ENCODE data around the gene JAZF1.

The JAZF1 gene

DNA sequence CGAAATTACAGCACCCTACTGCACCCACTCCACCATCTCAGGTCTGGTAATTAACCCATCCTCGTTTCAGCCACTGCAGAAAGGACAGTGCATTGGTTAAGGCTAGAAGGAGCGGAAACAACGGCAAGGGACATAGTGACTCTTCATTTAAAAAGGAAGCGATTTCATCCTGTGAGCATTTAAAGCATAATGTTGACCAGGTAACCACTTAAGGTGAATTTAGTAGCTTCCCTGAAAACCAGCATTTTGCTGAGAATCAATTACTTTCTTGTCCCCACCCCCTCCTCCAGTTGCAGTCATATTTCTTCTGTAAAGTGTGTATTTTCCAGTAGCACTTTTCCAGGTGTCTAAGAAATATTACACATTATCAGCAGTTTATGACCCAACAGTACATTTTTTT is 821 bp upstream of the JAZF1 start:
- Histone ChIP-seq H4K20me1 (ENCODE audit: control insufficient read depth, insufficient read depth, low read depth, low read length) (peaks cover 8% of the 10 kb centered on the region; the same call in 1 of the 2 replicates), H3K27me3 (ENCODE audit: control insufficient read depth, low read length) (no peaks in the 10 kb centered on the region), H3K27ac (ENCODE audit: low read depth, low read length) (peak overlapping the region; percentile 66), H3K4me3 (ENCODE audit: low read length) (peak overlapping the region; percentile 80), H3F3A (ENCODE audit: control insufficient read depth, insufficient read depth) (peaks cover 25% of the 10 kb centered on the region), H3K79me2 (ENCODE audit: control insufficient read depth, low read length) (peaks cover 33% of the 10 kb centered on the region), H3K4me2 (ENCODE audit: low read length) (peak overlapping the region; percentile 89), H3K9me2 (replicated peaks; ENCODE audit: control insufficient read depth, low read length) (no peaks in the 10 kb centered on the region), H3K9me3 (ENCODE audit: control insufficient read depth, insufficient read depth, low read length) (no peaks in the 10 kb centered on the region), H3K4me1 (ENCODE audit: control insufficient read depth, low read length) (peaks cover 67% of the 10 kb centered on the region), H3K36me3 (ENCODE audit: control insufficient read depth, low read length) (peaks cover 14% of the 10 kb centered on the region)
- TF ChIP-seq EZH2phosphoT487 (IDR thresholded peaks at IDR 0.05; ENCODE audit: borderline replicate concordance, low read length), result no peak
- TF ChIP-seq, protein P1, sequence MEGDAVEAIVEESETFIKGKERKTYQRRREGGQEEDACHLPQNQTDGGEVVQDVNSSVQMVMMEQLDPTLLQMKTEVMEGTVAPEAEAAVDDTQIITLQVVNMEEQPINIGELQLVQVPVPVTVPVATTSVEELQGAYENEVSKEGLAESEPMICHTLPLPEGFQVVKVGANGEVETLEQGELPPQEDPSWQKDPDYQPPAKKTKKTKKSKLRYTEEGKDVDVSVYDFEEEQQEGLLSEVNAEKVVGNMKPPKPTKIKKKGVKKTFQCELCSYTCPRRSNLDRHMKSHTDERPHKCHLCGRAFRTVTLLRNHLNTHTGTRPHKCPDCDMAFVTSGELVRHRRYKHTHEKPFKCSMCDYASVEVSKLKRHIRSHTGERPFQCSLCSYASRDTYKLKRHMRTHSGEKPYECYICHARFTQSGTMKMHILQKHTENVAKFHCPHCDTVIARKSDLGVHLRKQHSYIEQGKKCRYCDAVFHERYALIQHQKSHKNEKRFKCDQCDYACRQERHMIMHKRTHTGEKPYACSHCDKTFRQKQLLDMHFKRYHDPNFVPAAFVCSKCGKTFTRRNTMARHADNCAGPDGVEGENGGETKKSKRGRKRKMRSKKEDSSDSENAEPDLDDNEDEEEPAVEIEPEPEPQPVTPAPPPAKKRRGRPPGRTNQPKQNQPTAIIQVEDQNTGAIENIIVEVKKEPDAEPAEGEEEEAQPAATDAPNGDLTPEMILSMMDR (IDR thresholded peaks at IDR 0.05; ENCODE audit: low read depth, low read length, poor library complexity, severe bottlenecking), result no peak

DNA sequence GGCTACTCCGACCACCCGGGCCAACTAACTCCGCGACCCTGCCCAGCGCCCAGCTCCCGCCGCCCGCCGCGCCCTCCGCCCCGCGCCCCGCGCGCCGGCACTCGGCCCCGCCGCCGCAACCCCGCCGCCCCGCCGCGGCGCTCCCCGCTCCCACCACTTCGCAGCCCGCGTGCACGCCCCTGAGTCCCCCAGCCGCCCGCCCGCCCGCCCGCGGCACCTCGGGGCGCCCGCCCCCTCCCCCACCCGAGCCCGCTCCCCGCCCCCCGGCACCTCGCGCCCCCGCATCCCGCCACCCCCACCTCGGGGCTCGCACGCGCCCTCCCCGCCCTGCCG is 598 bp downstream of the JAZF1 start:
- peak overlapping the region; percentile 64 for H3K4me2 ChIP-seq (ENCODE audit: low read length)
- peak overlapping the region; percentile 68 for H3K27ac ChIP-seq (ENCODE audit: low read depth, low read length)
- H3K27me3 ChIP-seq (ENCODE audit: control insufficient read depth, low read length), result no peaks in the 10 kb centered on the region
- TF ChIP-seq, protein P1 (IDR thresholded peaks at IDR 0.05; ENCODE audit: low read depth, low read length, poor library complexity, severe bottlenecking), result no peak
- TF ChIP-seq EZH2phosphoT487 (IDR thresholded peaks at IDR 0.05; ENCODE audit: borderline replicate concordance, low read length), result no peak
- H3F3A ChIP-seq (ENCODE audit: control insufficient read depth, insufficient read depth), result peaks cover 25% of the 10 kb centered on the region
- H3K9me3 ChIP-seq (ENCODE audit: control insufficient read depth, insufficient read depth, low read length), result no peaks in the 10 kb centered on the region
- peaks cover 21% of the 10 kb centered on the region for H3K36me3 ChIP-seq (ENCODE audit: control insufficient read depth, low read length)
- H4K20me1 ChIP-seq (ENCODE audit: control insufficient read depth, insufficient read depth, low read depth, low read length), result peaks cover 12% of the 10 kb centered on the region; the same call in 1 of the 2 replicates
- H3K9me2 ChIP-seq (replicated peaks; ENCODE audit: control insufficient read depth, low read length), result no peaks in the 10 kb centered on the region
- peaks cover 82% of the 10 kb centered on the region for H3K4me1 ChIP-seq (ENCODE audit: control insufficient read depth, low read length)
- H3K79me2 ChIP-seq (ENCODE audit: control insufficient read depth, low read length), result peaks cover 48% of the 10 kb centered on the region
- peak overlapping the region; percentile 80 for H3K4me3 ChIP-seq (ENCODE audit: low read length)

DNA sequence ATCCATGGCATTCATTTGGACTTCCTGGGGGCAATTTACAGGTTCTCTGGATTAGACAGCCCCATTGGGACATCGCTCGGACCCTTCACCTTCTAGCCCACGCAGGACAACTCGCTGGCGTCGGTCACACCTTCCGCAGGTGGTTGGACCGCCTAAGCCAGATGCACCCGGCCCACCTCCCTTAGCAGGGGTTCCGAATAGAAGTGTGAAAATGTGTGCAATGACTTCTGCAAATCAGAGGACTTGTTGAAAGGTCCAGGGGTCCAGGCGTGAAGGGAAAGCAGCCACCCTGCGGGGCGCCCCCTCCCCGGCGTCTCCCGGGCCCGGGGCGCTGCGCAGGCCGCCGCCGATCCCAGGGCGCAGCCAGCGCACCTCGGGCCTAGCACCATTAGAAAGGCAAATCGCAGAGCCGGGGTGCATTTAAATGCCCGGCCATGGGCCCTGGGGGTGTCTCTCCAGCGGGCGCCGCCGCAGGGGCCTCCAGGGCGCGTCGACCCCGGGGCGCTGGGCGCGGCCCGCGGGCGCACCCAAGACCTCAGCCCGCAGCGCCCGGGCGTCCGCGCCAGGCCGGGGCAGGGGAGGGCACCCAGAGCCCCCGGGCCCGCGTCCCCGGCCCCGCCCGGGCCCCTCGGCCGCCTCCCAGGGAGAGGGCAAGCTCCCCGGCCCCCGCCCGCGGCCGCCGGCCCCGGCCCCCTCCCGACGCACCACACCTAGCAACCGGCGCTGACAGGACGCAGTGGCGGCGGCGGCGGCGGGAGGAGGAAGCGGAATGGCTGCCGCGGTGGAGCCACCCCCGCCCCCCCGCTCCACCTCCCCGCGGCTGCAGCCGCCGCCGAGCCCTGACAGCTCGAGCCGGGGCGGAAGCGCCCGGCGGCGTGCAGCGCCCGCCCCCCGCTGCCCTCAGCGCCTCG is 1.2 kb downstream of the JAZF1 start:
- peaks cover 25% of the 10 kb centered on the region for H3F3A ChIP-seq (ENCODE audit: control insufficient read depth, insufficient read depth)
- H3K9me2 ChIP-seq (replicated peaks; ENCODE audit: control insufficient read depth, low read length), result no peaks in the 10 kb centered on the region
- TF ChIP-seq EZH2phosphoT487 (IDR thresholded peaks at IDR 0.05; ENCODE audit: borderline replicate concordance, low read length), result no peak
- TF ChIP-seq, protein P1 (IDR thresholded peaks at IDR 0.05; ENCODE audit: low read depth, low read length, poor library complexity, severe bottlenecking), result peak; percentile 10
- H3K27ac ChIP-seq (ENCODE audit: low read depth, low read length), result no peak overlapping the region
- no peaks in the 10 kb centered on the region for H3K27me3 ChIP-seq (ENCODE audit: control insufficient read depth, low read length)
- H3K79me2 ChIP-seq (ENCODE audit: control insufficient read depth, low read length), result peaks cover 54% of the 10 kb centered on the region
- peaks cover 12% of the 10 kb centered on the region; the same call in 1 of the 2 replicates for H4K20me1 ChIP-seq (ENCODE audit: control insufficient read depth, insufficient read depth, low read depth, low read length)
- no peaks in the 10 kb centered on the region for H3K9me3 ChIP-seq (ENCODE audit: control insufficient read depth, insufficient read depth, low read length)
- H3K36me3 ChIP-seq (ENCODE audit: control insufficient read depth, low read length), result peaks cover 23% of the 10 kb centered on the region
- peaks cover 84% of the 10 kb centered on the region for H3K4me1 ChIP-seq (ENCODE audit: control insufficient read depth, low read length)
- H3K4me2 ChIP-seq (ENCODE audit: low read length), result peak overlapping the region; percentile 94
- H3K4me3 ChIP-seq (ENCODE audit: low read length), result peak overlapping the region; percentile 75

Data from DOHH2 (cell line).